Activated T-helper 17 cell treated with anti-CD3 and anti-CD28 coated beads, Interleukin-2, amount 50 U/mL, for 72 hours (primary cell): Measurements from ENCODE around the gene KCND3. TPM values are rescaled to one million over a fixed set of nuclear protein-coding genes. Genes with fewer than 3 reads are reported as not detected.
A peak's percentile ranks its signal among the peaks of the same experiment; 100 is the strongest.

ENCODE experiments used
- ATAC-seq: fragments of 150-1000 bp; cut with Tn5 transposase; replicated peaks from 2 replicates; pipeline ENCODE4 v1.10.0; 2021; ENCODE audit warnings: mild to moderate bottlenecking, moderate library complexity
- H3K27ac Mint-ChIP-seq: one replicate; pipeline ENCODE4 v1.8.0; 2022; ENCODE audit warnings: mixed read lengths
- H3K27me3 Mint-ChIP-seq: one replicate; pipeline ENCODE4 v1.8.0; 2022; ENCODE audit warnings: mixed read lengths
- H3K36me3 Mint-ChIP-seq: one replicate; pipeline ENCODE4 v1.8.0; 2022; ENCODE audit warnings: low read depth, mild to moderate bottlenecking, mixed read lengths
- H3K4me1 Mint-ChIP-seq: one replicate; pipeline ENCODE4 v1.8.0; 2022; ENCODE audit warnings: mixed read lengths
- H3K4me3 Mint-ChIP-seq: one replicate; pipeline ENCODE4 v1.8.0; 2022; ENCODE audit warnings: mild to moderate bottlenecking, mixed read lengths
- H3K9me3 Mint-ChIP-seq: one replicate; pipeline ENCODE4 v1.8.0; 2022; ENCODE audit warnings: mixed read lengths
- total RNA-seq, 2 donors: library from RNA; stranded (reverse); gene quantifications; one replicate each; pipeline ENCODE4 v1.2.3, GENCODE V29; 2022

Gene KCND3
- total RNA-seq, result not detected

- Mint-ChIP-seq H3K9me3 (no peaks in the 10 kb centered on the region), H3K27me3 (peaks cover 59% of the 10 kb centered on the region), H3K4me1 (no peaks in the 10 kb centered on the region), H3K36me3 (no peaks in the 10 kb centered on the region), H3K4me3 (peak within 1 kb of the TSS; percentile 55), H3K27ac (no peak within 1 kb of the TSS)
- peak; percentile 28 for ATAC-seq
Measured at GRCh38 chr1:111989531-111990025, at the start of gene KCND3. Gene KCND3, minus strand, starts transcription at chr1:111989668.

- Mint-ChIP-seq H3K9me3 (no peaks in the 10 kb centered on the region), H3K36me3 (no peaks in the 10 kb centered on the region), H3K27ac (no peak overlapping the region), H3K27me3 (peaks cover 9% of the 10 kb centered on the region), H3K4me1 (no peaks in the 10 kb centered on the region), H3K4me3 (no peak overlapping the region)
- ATAC-seq, result no peak
Measured at GRCh38 chr1:112034277-112034676, 44.8 kb upstream of the KCND3 start.

- no peak overlapping the region for H3K27ac Mint-ChIP-seq
- no peak for ATAC-seq
- no peaks in the 10 kb centered on the region for H3K9me3 Mint-ChIP-seq
- peaks cover 9% of the 10 kb centered on the region for H3K27me3 Mint-ChIP-seq
- H3K4me3 Mint-ChIP-seq, result no peak overlapping the region
- H3K4me1 Mint-ChIP-seq, result no peaks in the 10 kb centered on the region
- H3K36me3 Mint-ChIP-seq, result no peaks in the 10 kb centered on the region
Measured at GRCh38 chr1:112033439-112034120, 44.1 kb upstream of the KCND3 start.

- Mint-ChIP-seq H3K9me3 (no peaks in the 10 kb centered on the region), H3K4me1 (no peaks in the 10 kb centered on the region), H3K36me3 (no peaks in the 10 kb centered on the region), H3K4me3 (no peak overlapping the region), H3K27ac (no peak overlapping the region), H3K27me3 (peaks cover 10% of the 10 kb centered on the region)
- no peak for ATAC-seq
Measured at GRCh38 chr1:112030157-112030556, 40.7 kb upstream of the KCND3 start.

- H3K27me3 Mint-ChIP-seq, result peaks cover 17% of the 10 kb centered on the region
- H3K27ac Mint-ChIP-seq, result no peak overlapping the region
- ATAC-seq, result no peak
- H3K4me1 Mint-ChIP-seq, result no peaks in the 10 kb centered on the region
- no peak overlapping the region for H3K4me3 Mint-ChIP-seq
- H3K9me3 Mint-ChIP-seq, result no peaks in the 10 kb centered on the region
- no peaks in the 10 kb centered on the region for H3K36me3 Mint-ChIP-seq
Measured at GRCh38 chr1:112027696-112028095, 38.2 kb upstream of the KCND3 start.

GRCh38 chr1:112026501-112026900, 37.0 kb upstream of the KCND3 start:
- Mint-ChIP-seq H3K27me3 (peaks cover 21% of the 10 kb centered on the region), H3K4me1 (no peaks in the 10 kb centered on the region), H3K4me3 (no peak overlapping the region), H3K36me3 (no peaks in the 10 kb centered on the region), H3K27ac (no peak overlapping the region), H3K9me3 (no peaks in the 10 kb centered on the region)
- ATAC-seq, result no peak

GRCh38 chr1:112026016-112026415, 36.5 kb upstream of the KCND3 start:
- Mint-ChIP-seq H3K36me3 (no peaks in the 10 kb centered on the region), H3K4me3 (no peak overlapping the region), H3K27ac (no peak overlapping the region), H3K9me3 (no peaks in the 10 kb centered on the region), H3K4me1 (no peaks in the 10 kb centered on the region), H3K27me3 (peaks cover 22% of the 10 kb centered on the region)
- no peak for ATAC-seq

GRCh38 chr1:112021263-112021662, 31.8 kb upstream of the KCND3 start:
- Mint-ChIP-seq H3K27me3 (peaks cover 27% of the 10 kb centered on the region), H3K4me1 (no peaks in the 10 kb centered on the region), H3K9me3 (peaks cover 3% of the 10 kb centered on the region), H3K27ac (no peak overlapping the region), H3K4me3 (no peak overlapping the region), H3K36me3 (no peaks in the 10 kb centered on the region)
- ATAC-seq, result no peak

- Mint-ChIP-seq H3K4me3 (no peak overlapping the region), H3K9me3 (peaks cover 12% of the 10 kb centered on the region), H3K27me3 (peaks cover 38% of the 10 kb centered on the region), H3K36me3 (no peaks in the 10 kb centered on the region), H3K4me1 (no peaks in the 10 kb centered on the region), H3K27ac (no peak overlapping the region)
- no peak for ATAC-seq
Measured at GRCh38 chr1:112017183-112017582, 27.7 kb upstream of the KCND3 start.

GRCh38 chr1:112012823-112013222, 23.4 kb upstream of the KCND3 start:
- peaks cover 33% of the 10 kb centered on the region for H3K27me3 Mint-ChIP-seq
- H3K27ac Mint-ChIP-seq, result no peak overlapping the region
- peaks cover 9% of the 10 kb centered on the region for H3K9me3 Mint-ChIP-seq
- H3K36me3 Mint-ChIP-seq, result no peaks in the 10 kb centered on the region
- no peak for ATAC-seq
- no peaks in the 10 kb centered on the region for H3K4me1 Mint-ChIP-seq
- no peak overlapping the region for H3K4me3 Mint-ChIP-seq

- H3K27ac Mint-ChIP-seq, result no peak overlapping the region
- ATAC-seq, result no peak
- H3K27me3 Mint-ChIP-seq, result peaks cover 35% of the 10 kb centered on the region
- peaks cover 9% of the 10 kb centered on the region for H3K9me3 Mint-ChIP-seq
- no peaks in the 10 kb centered on the region for H3K4me1 Mint-ChIP-seq
- H3K36me3 Mint-ChIP-seq, result no peaks in the 10 kb centered on the region
- no peak overlapping the region for H3K4me3 Mint-ChIP-seq
Measured at GRCh38 chr1:112011202-112011601, 21.7 kb upstream of the KCND3 start.

- no peaks in the 10 kb centered on the region for H3K4me1 Mint-ChIP-seq
- no peaks in the 10 kb centered on the region for H3K36me3 Mint-ChIP-seq
- no peaks in the 10 kb centered on the region for H3K9me3 Mint-ChIP-seq
- H3K4me3 Mint-ChIP-seq, result no peak overlapping the region
- no peak overlapping the region for H3K27ac Mint-ChIP-seq
- H3K27me3 Mint-ChIP-seq, result peaks cover 25% of the 10 kb centered on the region
- ATAC-seq, result no peak
Measured at GRCh38 chr1:112007169-112007568, 17.7 kb upstream of the KCND3 start.

- Mint-ChIP-seq H3K27me3 (peaks cover 28% of the 10 kb centered on the region), H3K4me1 (no peaks in the 10 kb centered on the region), H3K36me3 (no peaks in the 10 kb centered on the region), H3K27ac (no peak overlapping the region), H3K4me3 (no peak overlapping the region), H3K9me3 (no peaks in the 10 kb centered on the region)
- no peak for ATAC-seq
Measured at GRCh38 chr1:112006416-112007025, 17.1 kb upstream of the KCND3 start.

- no peaks in the 10 kb centered on the region for H3K4me1 Mint-ChIP-seq
Measured at GRCh38 chr1:112004076-112004475, 14.6 kb upstream of the KCND3 start.

GRCh38 chr1:112002514-112002913, 13.0 kb upstream of the KCND3 start:
- Mint-ChIP-seq H3K27ac (no peak overlapping the region), H3K27me3 (peaks cover 32% of the 10 kb centered on the region), H3K36me3 (no peaks in the 10 kb centered on the region), H3K4me3 (no peak overlapping the region), H3K9me3 (no peaks in the 10 kb centered on the region), H3K4me1 (no peaks in the 10 kb centered on the region)
- no peak for ATAC-seq

More at GRCh38 chr1:112004076-112004475, 14.6 kb upstream of the KCND3 start:
- no peak for ATAC-seq
- Mint-ChIP-seq H3K27me3 (peaks cover 38% of the 10 kb centered on the region), H3K4me3 (no peak overlapping the region), H3K9me3 (no peaks in the 10 kb centered on the region), H3K27ac (no peak overlapping the region), H3K36me3 (no peaks in the 10 kb centered on the region)
